NB4 (cell line): Measurements from ENCODE around the gene FPR2.

Source experiments
- DNase-seq: peaks from one replicate; pipeline ENCODE4 v3.0.0; 2010; ENCODE audit warnings: low read depth
- H3K4me3 ChIP-seq: one replicate; pipeline ENCODE4 v1.5.1; 2011; ENCODE audit warnings: mild to moderate bottlenecking, low read depth, low read length, moderate library complexity
- CTCF ChIP-seq: IDR thresholded peaks from one replicate; pipeline ENCODE4 v1.5.1; 2012; ENCODE audit warnings: low read depth, low read length
- MAX ChIP-seq: IDR thresholded peaks from 2 replicates; pipeline ENCODE4 v1.6.1; 2011; ENCODE audit warnings: low read depth, low read length
- MYC ChIP-seq: IDR thresholded peaks from 2 replicates; pipeline ENCODE4 v1.6.1; 2011; ENCODE audit warnings: low read depth, low read length
- POLR2A ChIP-seq: IDR thresholded peaks from 2 replicates; pipeline ENCODE4 v1.6.1; 2011; ENCODE audit warnings: mild to moderate bottlenecking; ENCODE audit not compliant: insufficient read length; ENCODE audit errors: extremely low read depth

Gene FPR2

GRCh38 chr19:51760697-51761356, at the start of gene FPR2:
Gene FPR2 (plus strand): TSS chr19:51761180. CDS start chr19:51768659, 7,479 bp downstream.
- TF ChIP-seq POLR2A = no peak
- no peak for TF ChIP-seq CTCF
- TF ChIP-seq MYC = no peak
- no peak for TF ChIP-seq MAX
- DNase-seq = peak; percentile 64
- H3K4me3 ChIP-seq = no peak within 1 kb of the TSS

GRCh38 chr19:51711702-51712101, 49.3 kb upstream of the FPR2 start:
- no peak for TF ChIP-seq MAX
- TF ChIP-seq POLR2A = no peak
- TF ChIP-seq CTCF = no peak
- TF ChIP-seq MYC = no peak
- no peak overlapping the region for H3K4me3 ChIP-seq

GRCh38 chr19:51712461-51713081, 48.4 kb upstream of the FPR2 start:
- H3K4me3 ChIP-seq = no peak overlapping the region
- no peak for TF ChIP-seq CTCF
- no peak for TF ChIP-seq POLR2A
- TF ChIP-seq MYC = no peak
- peak; percentile 44 for DNase-seq

More at GRCh38 chr19:51711702-51712101, 49.3 kb upstream of the FPR2 start:
- DNase-seq = no peak

GRCh38 chr19:51713319-51714285, 47.4 kb upstream of the FPR2 start:
- DNase-seq = no peak
- no peak for TF ChIP-seq POLR2A
- TF ChIP-seq CTCF = no peak
- TF ChIP-seq MAX = no peak
- no peak for TF ChIP-seq MYC
- H3K4me3 ChIP-seq = no peak overlapping the region

GRCh38 chr19:51714848-51715247, 46.1 kb upstream of the FPR2 start:
- DNase-seq = peak; percentile 34
- H3K4me3 ChIP-seq = no peak overlapping the region
- TF ChIP-seq CTCF (no peak), POLR2A (no peak), MAX (no peak)
